Ovary (tissue), 3 donors: ENCODE measurements around the gene DRC1.

Source experiments
- EP300 ChIP-seq: sonication (generic); formaldehyde crosslinking; IDR thresholded peaks from one replicate; pipeline ENCODE4 v1.6.1; 2017; ENCODE audit warnings: antibody characterized with exemption
- POLR2A ChIP-seq: fragments of 450-650 bp; IDR thresholded peaks from one replicate; pipeline ENCODE4 v1.6.1; 2017; ENCODE audit warnings: antibody characterized with exemption, mild to moderate bottlenecking, moderate library complexity
- TF ChIP-seq, protein P1 (sequence below), 3 donors: fragments of 450-650 bp in 2 of 3; fragments of 200-600 bp in 1 of 3; IDR thresholded peaks; one replicate each; pipeline versions ENCODE4 v1.5.1 to v1.8.0; 2016 to 2022; ENCODE audit warnings: antibody characterized with exemption in 3 of 3, mild to moderate bottlenecking in 1 of 3
- donor health status: DM: no; HTN: no; CAD: no.

DNA sequence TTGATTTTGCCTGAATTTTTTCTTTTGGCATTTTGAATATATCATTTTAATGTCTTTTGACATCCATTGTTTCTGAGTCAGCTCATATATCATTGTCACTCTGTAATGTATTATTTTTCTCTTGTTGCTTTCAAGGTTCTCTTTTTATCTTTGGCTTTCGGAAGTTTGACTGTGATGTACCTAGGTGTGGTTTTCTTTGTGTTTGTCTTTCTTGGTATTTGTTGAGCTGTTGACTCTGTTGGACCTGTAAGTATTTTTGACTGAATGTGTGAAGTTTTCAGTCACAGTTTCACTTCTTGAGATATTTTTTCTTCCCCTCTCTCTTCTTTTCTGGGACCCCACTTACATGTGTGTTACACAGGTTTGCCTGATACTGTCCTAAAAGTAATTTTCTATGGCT is 24.9 kb upstream of the DRC1 start:
- TF ChIP-seq, protein P1, sequence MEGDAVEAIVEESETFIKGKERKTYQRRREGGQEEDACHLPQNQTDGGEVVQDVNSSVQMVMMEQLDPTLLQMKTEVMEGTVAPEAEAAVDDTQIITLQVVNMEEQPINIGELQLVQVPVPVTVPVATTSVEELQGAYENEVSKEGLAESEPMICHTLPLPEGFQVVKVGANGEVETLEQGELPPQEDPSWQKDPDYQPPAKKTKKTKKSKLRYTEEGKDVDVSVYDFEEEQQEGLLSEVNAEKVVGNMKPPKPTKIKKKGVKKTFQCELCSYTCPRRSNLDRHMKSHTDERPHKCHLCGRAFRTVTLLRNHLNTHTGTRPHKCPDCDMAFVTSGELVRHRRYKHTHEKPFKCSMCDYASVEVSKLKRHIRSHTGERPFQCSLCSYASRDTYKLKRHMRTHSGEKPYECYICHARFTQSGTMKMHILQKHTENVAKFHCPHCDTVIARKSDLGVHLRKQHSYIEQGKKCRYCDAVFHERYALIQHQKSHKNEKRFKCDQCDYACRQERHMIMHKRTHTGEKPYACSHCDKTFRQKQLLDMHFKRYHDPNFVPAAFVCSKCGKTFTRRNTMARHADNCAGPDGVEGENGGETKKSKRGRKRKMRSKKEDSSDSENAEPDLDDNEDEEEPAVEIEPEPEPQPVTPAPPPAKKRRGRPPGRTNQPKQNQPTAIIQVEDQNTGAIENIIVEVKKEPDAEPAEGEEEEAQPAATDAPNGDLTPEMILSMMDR (IDR thresholded peaks at IDR 0.05), result no peak
- TF ChIP-seq POLR2A (no peak), EP300 (no peak)
